ENCODE data around the gene NOC2L.
A peak's percentile ranks its signal among the peaks of the same experiment; 100 is the strongest.
"Not testable (repeated sequence)": the region's sequence is repeated elsewhere in the genome, so short reads cannot be mapped to it uniquely, and the experiment has no call there.

Gene NOC2L

DNA sequence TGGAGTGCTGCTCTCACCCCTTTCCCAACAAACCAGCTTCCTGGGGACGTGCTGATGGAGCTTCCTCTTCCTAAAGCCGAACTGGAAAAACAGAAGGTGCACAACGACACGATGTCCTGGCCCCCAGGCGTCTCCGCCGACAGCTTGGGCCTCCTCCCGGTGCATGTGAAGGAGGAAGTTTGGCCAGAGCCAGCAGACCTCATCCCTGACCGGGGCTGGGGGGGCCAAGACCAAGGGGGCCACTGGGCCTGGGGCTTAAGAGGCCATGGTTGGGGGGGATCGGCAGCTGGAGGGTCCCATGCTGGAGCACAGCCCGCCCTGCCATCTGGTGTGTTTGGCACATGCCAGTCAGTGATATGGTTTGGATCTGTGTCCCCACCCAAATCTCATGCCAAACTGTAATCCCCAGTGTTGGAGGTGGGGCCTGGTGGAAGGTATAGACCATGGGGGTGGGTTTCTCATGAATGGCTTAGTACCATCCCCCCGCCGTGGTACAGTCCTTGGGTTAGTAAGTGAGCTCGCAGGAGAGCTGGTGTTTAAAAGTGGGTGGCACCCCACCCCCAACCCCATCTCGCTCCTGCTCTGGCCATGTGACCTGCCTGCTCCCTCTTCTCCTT, 34.4 kb upstream of the NOC2L start:
- FAIRE-seq: no peak

DNA sequence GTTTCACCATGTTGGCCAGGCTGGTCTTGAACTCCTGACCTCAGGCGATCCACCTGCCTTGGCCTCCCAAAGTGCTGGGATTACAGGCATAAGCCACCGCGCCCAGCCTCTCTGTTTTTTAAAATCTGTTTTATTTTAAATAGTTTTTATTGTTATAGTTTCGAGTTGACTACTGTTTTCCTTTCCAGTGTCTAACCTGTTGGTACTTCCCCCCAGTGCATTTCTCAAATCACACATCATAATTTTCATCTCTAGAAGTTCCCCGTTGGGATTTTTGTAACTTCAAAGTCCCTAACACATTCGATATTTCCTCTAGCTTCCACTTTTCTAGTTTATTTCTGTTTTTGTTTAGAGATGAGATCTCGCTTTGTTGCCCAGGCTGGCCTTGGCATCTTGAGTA, 33.3 kb upstream of the NOC2L start:
- no peak for FAIRE-seq

DNA sequence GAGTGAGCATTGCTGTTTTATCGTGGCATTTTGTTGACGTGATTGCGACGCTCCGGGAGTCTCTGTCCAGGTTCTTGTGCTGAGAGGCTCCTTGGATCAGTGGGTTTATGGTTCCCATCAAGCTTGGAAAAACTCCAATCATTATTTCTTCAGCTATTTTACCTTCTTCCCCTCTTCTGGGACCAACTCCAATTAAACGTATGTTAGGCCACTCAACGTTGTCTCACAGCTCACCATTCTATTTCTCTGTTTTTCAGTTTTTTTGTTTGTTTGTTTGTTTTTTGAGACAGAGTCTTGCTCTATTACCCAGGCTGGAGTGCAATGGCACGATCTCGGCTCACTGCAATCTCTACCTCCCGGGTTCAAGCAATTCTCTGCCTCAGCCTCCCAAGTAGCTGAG, 32.8 kb upstream of the NOC2L start:
- no peak for FAIRE-seq

DNA sequence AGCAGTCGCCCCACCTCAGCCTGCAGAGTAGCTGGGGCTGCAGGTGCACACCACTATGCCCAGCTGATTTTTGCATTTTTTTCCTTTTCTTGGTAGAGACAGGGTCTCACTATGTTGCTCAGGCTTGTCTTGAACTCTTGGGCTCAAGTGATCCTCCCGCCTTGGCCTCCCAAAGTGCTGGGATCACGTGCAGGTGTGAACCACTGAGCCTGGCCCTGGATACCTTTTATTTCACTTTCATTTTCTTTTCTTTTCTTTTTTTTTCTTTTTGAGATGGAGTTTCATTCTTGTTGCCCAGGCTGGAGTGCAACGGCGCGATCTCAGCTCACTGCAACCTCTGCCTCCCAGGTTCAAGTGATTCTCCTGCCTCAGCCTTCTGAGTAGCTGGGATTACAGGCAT, 32.2 kb upstream of the NOC2L start:
- not testable (repeated sequence) for FAIRE-seq

DNA sequence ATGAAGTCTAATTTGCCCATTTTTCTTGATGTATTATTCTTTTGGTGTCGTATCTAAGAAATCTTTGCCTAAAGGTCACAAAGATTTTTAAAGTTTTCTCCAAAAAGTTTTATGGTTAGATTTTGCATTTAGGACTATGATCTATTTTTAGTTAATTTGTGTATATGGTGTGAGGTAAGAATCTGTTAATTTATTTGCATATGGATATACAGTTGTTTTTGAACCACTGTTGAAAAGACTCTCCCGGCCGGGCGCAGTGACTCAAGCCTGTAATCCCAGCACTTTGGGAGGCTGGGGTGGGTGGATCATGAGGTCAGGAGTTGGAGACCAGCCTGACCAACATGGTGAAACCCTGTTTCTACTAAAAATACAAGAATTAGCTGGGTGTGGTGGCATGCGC, 29.0 kb upstream of the NOC2L start:
- peak; percentile 27 for FAIRE-seq

DNA sequence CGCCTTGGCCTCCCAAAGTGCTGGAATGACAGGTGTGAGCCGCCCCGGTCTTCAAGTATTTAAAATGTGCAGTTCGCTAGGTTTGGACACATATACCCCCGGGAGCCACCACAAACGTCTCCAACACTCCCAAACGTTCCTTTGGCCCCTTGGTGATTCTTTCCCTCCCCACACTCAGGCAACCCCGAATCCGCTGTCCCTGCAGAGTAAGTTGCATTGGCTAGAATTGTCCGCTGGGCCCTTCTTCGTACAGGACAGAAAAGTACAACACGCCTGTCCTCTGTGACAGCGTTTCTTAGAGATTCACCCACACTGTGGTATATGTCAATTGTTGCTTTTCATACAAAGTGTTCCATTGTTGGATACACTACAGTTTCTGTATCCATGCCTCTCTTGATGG, 26.1 kb upstream of the NOC2L start:
- no peak for FAIRE-seq

DNA sequence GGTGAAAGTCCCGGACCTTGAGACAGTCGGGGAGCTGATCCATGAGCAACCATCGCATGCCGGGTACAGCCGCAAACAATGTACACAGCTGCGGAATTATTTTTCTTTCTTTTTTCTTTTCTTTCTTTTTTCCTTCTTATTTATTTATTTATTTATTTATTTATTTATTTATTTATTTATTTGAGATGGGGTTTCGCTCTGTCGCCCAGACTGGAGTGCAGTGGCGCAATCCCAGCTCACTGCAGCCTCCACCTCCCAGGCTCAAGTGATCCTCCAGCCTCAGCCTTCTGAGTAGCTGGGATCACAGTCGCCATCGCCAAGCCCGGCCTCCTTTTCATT, 25.4 kb upstream of the NOC2L start:
- FAIRE-seq: no peak

DNA sequence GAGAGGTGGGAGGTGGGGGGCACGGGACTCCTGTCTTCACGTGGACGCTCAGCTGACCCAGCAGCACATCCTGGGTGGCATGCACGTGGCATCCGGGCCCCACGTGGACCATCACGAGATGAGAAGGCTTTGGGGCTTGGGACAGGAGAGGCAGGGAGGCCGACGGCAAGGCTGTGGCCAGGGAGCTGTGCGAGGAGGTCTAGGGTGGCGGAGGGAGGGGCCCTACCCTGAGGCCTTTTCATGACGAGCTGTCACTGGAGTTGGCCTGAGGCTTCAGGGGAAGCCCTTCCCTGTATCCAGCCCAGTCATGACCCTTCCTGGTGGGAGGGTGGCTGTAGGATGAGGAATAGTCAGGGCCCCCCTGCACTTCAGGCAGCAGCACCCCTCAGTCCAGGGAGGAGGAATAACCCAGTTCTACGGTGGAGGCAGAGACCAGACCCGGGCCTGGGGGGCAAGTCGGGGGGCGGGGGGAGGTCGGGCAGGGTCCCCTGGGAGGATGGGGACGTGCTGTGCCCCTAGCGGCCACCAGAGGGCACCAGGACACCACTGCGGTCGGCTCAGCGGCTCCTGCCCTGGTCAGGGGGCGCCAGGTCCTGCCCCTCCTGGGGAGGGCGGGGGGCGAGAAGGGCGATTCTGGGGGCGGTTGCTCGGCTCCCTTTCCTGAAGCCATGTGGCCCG, 24.9 kb upstream of the NOC2L start:
- FAIRE-seq: no peak

DNA sequence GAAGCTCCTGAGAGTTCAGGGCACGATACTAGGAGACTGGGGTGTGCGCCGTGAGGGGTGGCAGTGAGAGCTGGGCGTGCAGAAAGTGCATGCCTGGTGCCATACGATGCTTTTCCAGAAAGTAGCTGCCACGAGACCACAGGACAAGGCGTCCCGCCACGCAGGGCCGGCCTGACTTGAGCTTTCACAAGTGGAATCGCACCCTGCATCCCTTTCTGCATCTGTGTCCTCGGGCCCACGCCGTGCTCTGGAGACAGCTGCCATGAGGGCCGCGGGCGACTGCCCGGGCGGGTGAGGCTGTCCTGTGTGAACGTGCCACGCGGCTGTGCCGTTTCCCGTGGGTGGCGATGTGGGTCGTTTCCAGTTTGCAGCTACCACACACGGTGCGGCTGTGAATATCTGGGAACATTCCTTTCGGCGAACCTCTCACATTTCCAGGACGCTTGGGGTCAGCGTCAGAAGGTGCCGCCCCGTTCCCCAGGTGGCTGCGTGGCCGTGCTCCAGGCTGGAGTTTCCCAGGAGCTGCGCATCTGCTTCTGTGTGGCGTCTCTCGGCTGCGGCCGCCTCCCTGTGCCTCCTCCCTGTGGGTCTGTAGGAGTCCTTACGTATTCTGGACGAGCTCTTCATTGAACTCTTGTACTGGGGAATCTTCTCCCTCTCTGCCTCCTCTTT, 23.8 kb upstream of the NOC2L start:
- FAIRE-seq: no peak

DNA sequence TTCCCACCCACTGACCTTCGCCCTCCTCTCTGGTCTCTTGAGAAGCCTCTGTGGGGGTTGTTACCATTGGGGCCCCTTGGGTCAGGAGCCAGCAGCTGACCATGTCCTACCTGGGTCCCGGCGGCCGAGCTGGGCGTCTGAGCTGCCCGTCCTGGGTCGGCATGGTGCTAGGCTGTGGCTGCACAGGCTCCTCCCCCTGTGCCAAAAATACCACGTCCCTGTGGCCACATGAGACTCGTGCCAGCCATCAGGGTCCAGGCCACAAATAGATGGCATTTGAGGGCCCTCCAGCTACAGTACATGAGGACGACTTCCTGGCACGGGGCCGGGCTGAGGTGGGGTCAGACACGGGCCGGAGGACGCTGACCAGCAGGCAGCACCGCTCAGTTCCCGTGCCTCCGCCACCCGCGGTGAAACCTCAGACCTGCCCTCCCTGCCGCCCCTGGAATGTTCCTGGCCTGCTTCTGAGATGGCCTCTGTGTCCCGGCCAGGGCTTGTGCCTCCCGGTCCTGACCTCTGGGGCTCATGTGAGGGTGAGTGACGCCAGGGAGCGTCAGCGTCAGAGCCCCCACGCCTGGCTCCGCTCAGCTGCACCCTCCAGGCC, 23.0 kb upstream of the NOC2L start, which contains the start of gene PERM1:
PERM1 (minus strand) TSS at position 139 of the 604 bp plus-strand sequence. CDS start 1,064 bp downstream, outside the sequence.
- no peak for FAIRE-seq

DNA sequence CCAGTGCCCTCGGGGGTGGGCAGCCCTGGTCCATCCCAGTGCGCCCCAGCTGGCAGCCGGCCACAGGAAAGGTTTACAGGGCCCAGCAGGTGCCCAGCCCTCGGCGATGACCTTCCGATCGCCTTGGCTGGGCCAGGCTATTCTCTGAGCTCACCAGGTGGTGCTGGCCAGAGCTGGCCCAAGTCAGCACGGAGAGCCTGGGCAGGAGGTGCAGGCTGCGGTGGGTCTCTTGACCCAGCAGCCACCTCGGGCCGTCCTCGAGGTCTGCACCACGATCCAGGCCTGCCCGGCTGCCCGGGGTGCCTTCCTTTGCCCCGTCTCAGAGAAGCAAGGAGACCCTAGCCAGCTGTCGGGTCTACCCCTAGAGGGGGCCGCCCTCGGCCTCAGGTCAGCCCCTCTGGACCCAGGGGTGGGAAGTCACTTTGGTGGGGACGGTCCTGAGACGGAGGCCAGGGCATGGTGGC, 22.5 kb upstream of the NOC2L start:
- FAIRE-seq: no peak

DNA sequence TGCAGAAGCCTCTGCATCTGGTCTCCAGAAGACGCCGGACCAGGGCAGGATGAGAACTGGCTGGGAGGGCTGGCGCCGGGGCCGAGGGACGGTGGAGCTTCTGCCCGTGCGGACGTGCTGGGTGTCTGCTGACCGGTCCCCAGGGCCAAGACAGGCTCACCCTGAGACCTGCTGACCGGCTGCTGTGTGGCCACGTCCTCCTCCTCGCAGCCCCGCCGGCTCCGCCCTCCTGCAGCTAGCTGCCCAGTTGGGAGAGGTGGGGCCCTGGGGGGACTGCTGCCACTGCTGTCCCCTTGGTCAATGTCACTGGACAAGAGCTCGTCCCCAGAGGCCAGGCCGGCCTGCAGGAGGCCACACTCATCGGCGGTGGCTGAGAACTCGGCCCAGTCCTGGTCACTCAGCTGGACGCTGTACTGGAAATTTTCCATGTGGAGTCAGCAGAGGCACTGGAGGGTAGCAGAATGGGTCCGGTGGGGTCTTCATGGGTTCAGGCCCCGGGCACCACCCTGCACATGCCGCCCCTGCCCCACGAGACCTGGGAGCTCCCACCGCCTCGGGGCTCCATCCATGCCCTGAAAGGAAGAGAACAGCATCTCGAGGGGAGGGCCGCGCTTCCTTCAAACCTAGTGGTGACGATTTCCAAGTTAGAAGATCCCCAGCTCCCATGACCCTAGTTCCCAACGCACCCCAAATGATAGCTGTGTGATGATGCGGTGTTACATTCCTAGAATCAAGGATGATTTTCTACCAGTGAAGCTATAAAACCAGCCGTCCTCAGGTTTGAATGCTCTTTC, 21.7 kb upstream of the NOC2L start:
- no peak for FAIRE-seq

DNA sequence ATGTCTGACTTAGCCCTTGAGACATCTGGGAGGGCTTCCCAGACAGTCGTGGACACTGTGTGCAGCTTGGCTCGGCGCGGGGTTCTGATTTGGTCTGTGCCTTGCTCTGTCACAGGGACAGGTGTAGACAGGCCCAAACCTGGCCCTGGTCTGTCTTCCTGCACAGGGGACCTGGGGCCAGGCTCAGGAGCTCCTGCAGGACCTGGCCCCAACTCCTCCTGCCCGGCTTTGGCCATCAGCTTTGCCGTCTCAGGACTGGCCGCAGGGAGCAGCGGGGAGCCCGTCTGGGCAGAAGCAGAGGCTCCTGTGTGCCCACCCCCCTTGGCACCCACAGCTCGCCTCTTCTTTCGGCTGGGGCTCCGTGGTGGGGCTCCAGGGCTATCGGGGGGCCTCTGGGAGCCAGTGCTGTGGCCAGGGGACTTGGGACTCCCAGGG, 21.1 kb upstream of the NOC2L start:
- FAIRE-seq: no peak

DNA sequence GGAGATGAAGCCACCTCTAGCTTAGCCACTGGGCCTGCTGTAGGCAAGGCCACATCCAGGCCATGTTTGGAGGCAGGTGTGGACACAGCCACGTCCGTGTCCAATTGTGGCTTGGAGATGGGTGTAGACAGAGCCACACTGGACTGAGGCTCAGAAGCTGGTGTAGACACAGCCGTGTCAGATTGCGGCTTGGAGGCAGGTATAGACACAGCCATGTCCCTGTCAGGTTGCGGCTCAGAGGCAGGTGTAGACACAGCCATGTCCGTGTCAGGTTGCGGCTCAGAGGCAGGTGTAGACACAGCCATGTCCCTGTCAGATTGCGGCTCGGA, 20.7 kb upstream of the NOC2L start:
- FAIRE-seq: no peak

DNA sequence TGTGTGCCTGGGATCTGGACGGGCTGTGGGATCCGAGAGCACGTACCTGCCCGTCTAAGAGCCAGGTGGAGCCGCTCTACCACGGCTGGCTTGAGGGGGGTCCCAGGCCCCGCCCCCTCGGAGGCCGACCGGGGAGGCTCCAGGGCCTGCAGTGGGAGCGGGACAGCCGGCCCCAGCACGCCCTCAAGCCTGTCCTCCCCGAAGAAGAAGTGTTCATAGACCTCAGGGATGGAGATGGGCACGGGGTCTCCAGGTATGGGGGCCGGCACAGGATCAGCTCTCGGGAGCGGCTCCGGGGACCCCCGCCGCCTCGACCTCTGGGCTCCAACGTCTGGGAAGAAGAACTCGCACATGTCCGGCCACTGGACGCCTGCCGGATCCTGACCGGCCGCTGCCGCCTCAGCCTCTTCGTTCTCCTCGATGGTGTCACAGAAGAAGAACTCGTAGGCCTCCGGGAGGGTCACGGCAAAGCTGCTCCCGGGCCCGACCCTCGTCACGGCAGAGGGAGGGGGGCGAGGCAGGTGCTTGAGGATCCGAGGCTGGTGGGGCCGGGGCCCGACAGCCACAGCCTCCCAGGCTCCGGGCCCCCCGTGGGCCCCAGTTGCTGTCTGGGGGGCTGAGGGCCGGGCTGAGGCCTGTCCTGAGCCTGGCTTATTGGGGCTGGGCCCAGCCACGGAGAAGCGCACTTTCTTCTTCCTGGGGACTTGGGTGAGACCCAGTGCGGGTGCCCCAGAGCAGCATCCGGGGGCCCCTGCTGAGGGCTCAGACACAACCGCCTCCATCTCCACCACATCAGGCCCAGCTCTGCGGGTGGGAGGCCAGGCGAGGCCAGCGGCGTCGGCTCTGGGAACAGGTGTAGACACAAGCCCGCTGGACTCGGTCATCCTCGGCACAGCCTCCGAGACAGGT, 20.0 kb upstream of the NOC2L start:
- no peak for FAIRE-seq

DNA sequence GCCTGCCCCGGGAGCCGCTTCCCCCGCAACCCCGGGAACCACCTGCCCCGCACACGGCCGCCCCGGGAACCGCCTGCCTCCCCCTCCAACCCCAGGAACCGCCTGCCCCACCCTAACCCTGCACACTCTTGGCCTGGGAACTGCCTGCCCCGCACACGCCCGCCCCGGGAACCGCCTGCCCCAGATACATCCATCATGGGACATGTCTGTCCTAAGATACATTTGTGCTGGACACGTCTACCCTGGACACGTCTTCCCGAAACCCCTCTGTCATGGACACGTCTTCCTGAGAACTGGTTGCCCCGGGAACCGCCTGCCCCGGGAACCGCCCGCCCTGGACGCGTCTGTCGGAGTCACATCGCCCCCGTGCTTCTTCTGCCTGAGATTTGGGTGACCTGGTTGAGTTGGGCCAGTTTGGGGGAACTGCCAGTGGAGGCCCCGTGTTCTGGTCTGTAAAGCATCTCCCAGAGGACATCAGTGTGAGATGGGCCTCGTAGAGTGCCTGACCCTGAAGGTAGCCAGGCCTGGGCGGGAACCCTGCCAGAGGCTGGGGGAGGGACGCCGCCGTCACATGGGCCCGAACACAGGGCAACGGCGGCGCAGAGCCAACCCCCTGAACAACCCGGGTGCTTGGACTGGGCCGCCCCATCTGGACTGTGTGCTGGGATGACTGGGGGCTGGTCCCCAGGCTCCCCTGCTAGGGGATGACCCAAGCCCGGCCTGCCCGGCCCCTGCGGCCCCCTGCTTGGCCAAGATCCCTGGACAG, 19.2 kb upstream of the NOC2L start:
- FAIRE-seq: no peak

DNA sequence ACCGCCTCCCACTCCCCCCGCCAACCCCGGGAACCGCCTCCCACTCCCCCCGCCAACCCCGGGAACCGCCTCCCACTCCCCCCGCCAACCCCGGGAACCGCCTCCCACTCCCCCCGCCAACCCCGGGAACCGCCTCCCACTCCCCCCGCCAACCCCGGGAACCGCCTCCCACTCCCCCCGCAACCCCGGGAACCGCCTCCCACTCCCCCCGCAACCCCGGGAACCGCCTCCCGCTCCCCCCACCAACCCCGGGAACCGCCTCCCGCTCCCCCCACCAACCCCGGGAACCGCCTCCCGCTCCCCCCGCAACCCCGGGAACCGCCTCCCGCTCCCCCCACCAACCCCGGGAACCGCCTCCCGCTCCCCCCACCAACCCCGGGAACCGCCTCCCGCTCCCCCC, 17.7 kb upstream of the NOC2L start:
- FAIRE-seq: not testable (repeated sequence)

DNA sequence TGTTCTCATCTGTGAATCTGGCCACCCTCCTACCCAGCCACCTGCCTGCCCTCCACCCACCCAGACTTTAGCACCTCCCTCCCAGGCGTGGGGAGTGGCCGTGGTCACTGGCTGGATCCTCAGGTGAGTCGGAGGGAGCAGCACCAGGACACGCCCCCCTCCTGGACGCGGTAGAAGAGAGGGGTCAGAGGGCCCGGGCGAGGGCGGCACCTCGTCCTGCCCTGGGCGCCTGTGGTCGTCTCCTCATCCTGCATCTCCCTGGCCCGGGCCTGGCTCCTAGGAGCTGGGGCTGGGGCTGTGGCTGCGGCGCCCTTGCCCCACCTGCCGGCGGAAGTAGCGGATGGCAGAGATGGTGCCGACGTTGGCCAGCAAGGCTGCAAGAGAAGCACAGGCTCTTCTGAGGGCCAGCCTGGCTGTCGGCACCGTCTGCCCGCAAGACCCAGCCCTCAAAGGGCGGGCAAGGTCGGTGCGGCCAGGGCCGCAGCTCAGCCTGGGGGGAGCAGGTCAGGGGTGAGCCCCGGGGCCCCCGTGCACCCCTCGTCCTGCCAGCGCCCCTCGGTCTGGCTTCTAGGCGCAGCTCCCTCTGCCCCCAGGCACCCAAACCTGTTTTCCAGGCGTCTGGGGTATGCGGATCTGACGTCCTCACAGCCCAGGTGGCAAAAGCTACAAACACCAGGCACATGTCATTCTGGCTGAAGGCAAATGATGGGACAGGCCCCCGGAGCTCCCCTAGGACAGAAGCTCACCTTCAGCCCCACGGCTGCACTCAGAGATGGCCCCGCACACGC, 17.0 kb upstream of the NOC2L start:
- FAIRE-seq: no peak

DNA sequence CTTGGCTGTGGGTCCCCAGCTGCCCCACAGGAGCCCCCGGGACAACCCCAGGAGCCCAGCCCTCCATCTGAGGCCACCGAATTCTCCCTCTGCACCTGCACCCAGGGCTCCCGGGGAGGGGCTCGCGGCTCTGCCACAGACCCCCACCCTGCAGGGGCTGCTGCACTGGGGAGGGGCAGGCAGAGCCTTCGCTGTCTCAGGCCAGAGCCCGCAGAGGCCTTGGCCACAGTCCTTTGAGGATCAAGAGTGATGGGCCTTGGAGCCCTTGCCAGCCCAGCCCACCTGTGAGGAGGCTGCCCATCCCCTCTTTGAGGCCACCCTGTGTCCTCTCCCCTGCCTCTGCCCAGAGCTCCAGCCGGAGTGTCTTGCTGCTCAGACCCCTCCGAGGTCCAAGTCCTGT, 16.3 kb upstream of the NOC2L start:
- no peak for FAIRE-seq

DNA sequence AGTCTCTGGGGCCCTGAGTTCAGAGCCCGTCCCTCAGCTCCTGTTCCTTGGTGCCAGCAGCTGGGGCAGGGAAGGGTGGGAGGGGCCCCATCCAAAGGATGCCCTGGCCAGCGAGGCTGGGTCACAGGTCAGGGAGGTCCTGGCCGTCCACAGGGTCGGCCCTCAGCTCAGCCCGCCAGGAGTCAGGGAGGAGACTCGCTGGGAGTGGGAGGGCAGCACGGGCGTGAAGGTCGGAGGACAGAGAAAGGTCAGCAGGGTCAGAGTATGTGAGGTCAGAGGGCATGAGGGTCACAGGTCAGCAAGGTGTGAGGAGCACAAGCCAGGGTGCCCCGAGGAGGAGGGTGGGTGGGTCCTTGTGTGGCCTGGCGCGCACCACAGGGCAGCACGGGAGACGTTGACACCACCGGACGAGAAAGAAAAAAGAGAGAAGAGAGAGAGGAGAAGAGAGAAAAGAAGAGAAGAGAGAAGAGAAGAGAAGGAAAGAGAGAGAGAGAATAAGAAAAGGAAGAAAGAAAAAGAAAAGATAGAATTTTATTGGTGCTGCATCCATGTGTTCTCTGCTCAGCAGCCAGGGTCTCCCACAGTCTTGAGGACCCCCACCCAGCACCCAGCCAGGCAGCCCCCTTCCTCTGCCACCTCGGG, 15.8 kb upstream of the NOC2L start:
- no peak for FAIRE-seq

Measured in A204.1 (cell line).